Stimulated activated naive CD4-positive, alpha-beta T cell treated with Interleukin-2 at 50 U/mL for 16 hours (primary cell): ENCODE results near the gene LRP6.
"Not testable (repeated sequence)": the region's sequence is repeated elsewhere in the genome, so short reads cannot be mapped to it uniquely, and the experiment has no call there.

ENCODE experiments used
- DNase-seq: peaks from one replicate; lab custom pipeline; 2025; lab: John Stamatoyannopoulos, UW

The LRP6 gene

DNA sequence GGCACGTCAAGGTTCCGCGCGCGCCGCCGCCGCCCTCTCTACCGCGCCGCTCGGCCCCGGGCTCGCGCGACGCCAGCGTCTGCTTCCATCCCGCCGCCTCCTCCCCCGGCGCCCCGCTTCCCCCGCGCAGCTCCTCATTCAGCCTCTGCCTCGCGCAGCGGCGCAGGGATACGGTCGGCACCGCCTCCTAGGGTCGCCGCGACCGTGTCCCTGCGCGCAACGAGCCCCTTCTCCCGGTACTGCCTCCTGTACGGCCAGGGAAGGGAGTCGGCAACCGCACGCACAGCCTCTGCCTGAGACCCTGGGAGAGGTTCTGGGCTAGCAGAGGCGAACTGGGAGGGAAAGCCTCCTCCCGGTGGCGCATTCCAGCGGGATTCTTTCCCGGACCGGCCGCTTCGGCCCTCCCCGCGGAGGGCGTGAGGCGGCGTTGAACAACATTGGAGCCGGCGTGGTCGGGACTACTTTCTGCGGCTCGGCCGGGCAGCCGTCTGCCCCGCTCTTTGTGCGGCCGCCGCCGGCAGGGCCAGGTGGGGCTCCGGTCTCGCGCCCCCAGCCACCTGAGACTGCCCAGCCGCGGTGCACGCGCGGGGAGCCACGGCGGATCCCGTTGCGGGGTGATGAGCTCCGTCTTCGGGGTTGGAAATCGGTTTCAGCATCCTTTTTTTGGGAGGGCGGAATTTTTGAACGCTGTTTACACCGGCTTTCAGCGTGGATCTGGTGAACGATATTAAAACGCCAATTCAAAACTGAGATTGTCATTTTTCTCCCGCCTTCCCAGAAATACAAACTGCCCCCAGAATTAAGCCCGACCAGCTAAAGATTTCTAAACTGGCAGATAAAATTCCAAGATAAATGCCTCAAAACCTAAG lies at the start of gene LRP6:
TSS of gene LRP6 (minus strand) at position 172 of the 869 bp plus-strand sequence. CDS start 309 bp downstream, outside the sequence.
- DNase-seq = peak; percentile 78

DNA sequence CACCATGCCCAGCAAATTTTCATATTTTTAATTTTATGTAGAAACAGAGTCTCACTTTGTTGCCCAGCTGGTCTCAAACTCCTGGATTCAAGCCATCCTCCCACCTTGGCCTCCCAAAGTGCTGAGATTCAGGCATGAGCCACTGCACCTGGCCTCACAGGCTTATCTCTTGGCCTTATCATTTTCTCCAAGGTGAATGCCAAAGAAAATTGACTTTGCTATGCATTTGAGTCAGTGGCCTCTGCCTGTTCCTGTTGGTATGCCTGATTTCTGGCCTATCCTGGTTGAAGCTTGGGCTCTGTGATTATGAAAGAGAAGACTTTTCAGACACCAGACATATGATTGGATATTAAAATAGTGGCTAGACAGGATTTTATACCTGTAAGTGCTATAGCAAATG lies 49.0 kb upstream of the LRP6 start:
- no peak for DNase-seq

- DNase-seq = not testable (repeated sequence)
Observed at GRCh38 chr12:12310695-12311094, 43.9 kb upstream of the LRP6 start.

GRCh38 chr12:12305568-12306300 lies 38.9 kb upstream of the LRP6 start:
- DNase-seq = no peak

GRCh38 chr12:12302976-12303375 lies 36.1 kb upstream of the LRP6 start:
- DNase-seq = no peak

- DNase-seq = no peak
Observed at GRCh38 chr12:12301122-12301521, 34.3 kb upstream of the LRP6 start.

DNA sequence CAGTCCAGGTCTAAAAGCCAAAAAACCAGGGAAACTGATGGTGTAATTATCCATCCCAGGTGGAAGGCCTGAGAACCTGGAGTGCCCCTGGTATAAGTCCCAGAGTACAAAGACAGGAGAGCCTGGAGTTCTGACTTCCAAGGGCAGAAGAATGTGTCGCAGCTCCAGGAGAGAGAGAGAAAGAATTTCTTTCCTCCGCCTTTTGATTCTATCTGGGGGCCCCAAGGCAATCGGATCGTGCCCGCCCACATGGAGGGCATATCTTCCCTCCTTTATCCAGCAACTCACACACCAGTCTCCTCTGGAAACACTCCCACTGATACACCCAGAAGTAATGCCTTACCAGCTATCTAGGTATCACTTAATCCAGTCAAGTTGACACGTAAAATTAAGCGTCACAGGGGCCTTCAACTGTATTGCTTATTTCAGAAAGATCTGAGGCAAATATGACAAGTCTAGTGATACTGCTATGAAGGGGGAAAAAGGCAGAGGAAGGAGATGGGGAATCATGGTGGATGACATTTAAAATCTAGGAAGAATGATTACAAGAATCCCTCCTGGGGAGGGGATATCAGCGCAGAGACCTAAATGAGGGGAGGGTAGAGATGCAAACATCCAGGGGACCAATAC lies 30.5 kb upstream of the LRP6 start:
- no peak for DNase-seq

- DNase-seq = no peak
Observed at GRCh38 chr12:12294215-12295005, 27.6 kb upstream of the LRP6 start.

DNA sequence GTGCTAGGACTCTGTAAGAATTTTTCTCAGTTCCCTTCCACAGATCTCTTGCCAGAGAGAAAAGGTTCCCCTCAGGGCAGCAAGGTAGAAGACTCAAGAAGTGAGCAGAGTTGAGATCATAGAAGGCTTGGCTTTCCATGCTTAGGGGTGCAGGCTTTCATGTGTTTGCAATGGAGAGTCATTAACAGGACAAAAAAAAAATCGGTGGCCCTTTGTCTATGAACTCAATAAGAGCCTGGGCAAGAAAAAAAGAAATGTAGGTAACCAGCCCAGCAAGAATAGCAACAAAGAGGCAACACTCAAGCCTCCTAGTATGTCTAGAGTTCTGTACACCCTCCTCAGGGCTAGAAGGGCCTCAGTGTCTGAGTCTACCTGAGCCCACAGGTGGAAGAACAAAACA lies 23.4 kb upstream of the LRP6 start:
- DNase-seq = no peak

DNA sequence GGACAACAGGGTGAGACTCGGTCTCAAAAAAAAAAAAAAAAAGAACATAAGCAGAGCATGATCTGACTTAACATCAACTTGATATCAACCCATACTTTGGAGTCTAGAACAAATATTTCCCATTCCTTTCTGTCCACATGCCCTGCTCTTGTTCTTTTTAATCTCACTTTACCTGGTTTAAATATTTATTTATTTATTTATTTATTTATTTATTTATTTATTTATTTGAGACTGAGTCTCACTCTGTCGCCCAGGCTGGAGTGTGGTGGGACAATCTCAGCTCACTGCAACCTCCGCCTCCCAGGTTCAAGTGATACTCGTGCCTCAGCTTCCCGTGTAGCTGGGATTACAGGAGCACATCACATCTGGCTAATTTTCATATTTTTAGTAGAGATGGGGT lies 19.6 kb upstream of the LRP6 start:
- no peak for DNase-seq

DNA sequence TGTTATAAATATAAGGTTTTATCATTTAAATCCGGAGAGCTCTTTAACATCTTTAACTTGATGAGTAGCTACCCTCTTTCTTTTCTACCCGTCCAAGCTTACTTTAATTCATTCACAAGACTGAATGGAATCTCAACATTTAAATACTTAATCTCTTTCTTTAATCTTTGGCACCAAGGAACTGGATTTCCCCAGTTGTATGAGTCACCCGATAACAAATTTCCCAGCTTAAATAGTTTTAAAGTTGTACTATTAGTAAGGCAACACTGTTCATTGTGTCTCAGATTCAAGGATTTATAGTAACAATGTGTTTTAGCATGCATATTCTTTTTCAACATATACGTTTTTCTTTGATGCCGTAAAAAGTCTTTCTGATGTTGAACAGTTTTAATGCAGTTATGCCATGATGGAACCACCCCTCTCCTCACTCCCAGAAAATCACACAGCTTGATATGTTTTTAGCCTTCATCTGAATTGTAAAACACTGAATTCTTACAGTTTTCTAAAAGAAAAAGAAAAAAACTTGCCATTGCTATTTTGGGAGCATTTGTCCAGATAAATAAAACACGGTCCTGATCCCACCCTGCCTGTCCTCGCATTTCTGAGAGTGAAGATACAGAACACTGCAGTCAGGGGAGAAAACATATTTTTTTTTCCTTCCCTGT lies 16.0 kb upstream of the LRP6 start:
- DNase-seq = no peak

- DNase-seq = no peak
Observed at GRCh38 chr12:12282202-12282601, 15.4 kb upstream of the LRP6 start.

- no peak for DNase-seq
Observed at GRCh38 chr12:12281134-12281533, 14.3 kb upstream of the LRP6 start.

- no peak for DNase-seq
Observed at GRCh38 chr12:12278899-12279298, 12.1 kb upstream of the LRP6 start.

GRCh38 chr12:12275874-12276273 lies 9.0 kb upstream of the LRP6 start:
- DNase-seq = no peak

GRCh38 chr12:12273291-12273957 lies 6.6 kb upstream of the LRP6 start:
- no peak for DNase-seq

GRCh38 chr12:12272869-12273268 lies 6.0 kb upstream of the LRP6 start:
- no peak for DNase-seq

DNA sequence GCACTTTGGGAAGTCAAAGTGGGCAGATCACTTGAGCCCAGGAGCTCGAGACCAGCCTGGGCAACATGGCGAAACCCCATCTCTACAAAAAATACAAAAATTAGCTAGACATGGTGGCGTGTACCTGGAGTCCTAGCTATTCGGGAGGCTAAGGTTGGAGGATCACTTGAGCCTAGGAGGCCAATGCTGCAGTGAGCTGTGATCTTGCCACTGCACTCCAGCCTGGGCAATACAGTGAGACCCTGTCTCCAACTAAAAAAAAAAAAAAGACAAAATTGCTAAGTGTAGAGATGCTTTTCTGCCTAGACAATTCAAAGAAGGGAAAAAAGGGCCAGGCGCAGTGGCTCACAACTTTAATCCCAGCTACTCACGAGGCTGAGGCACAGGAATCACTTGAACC lies 3.4 kb upstream of the LRP6 start:
- no peak for DNase-seq

DNA sequence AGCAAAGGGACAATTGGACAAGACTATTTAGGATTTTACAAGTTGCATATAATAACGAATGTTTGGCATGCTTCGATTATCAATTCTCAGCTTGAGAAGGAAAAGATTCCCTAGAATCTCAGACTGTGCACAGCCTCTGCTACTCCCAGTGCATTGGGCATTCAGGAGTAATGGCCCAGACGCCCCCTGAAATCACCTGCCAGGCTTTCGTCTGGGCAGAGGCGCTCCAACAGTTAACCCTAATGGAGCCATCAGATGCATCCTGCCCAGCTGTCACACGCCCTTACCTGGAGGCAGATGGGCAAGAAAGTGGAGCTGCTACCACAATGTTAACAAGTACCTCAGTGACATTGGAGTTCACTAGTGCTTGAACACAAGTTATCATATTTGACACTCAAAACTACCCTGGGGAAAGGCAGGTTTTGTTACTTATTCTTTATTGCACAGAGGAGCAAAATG lies 927 bp upstream of the LRP6 start:
- no peak for DNase-seq

DNA sequence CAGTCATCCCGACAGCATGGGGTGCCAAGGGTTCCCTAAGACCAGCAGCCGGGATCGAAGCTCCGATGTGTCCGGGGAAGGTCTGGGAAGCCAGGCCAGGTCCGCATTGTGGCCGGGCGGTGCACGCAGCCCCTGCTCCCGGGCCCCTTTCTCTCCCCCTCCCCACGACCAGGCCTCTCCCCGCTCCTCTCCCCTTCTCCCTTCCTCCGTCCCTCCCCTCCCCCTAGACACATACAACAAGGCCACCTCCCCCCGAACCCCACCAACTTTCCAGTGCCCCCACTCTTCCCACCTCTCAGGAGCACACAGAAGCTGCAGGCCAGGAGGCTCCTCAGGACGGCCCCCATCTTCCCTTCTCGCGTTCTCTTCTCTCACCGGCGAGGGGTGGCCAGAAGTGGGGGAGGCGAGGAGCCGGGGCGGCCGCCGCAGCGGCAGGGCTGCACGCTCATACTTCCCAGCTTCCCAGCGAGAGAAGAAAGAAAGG lies 413 bp downstream of the LRP6 start:
- DNase-seq = no peak
